NT2/D1 (cell line): ENCODE measurements around the gene ECHDC1.

ENCODE experiments used
- YY1 ChIP-seq: IDR thresholded peaks from 2 replicates; pipeline ENCODE4 v1.6.1; 2011; ENCODE audit not compliant: insufficient read length, insufficient read depth
- ZNF274 ChIP-seq: IDR thresholded peaks from 2 replicates; pipeline ENCODE4 v1.6.1; 2011; ENCODE audit warnings: mild to moderate bottlenecking, low read depth, low read length

GRCh38 chr6:127255286-127255685 lies 88.1 kb downstream of the ECHDC1 start:
- no peak for TF ChIP-seq YY1
- no peak for TF ChIP-seq ZNF274
